ENCODE results near the gene ATP8A2.

DNA sequence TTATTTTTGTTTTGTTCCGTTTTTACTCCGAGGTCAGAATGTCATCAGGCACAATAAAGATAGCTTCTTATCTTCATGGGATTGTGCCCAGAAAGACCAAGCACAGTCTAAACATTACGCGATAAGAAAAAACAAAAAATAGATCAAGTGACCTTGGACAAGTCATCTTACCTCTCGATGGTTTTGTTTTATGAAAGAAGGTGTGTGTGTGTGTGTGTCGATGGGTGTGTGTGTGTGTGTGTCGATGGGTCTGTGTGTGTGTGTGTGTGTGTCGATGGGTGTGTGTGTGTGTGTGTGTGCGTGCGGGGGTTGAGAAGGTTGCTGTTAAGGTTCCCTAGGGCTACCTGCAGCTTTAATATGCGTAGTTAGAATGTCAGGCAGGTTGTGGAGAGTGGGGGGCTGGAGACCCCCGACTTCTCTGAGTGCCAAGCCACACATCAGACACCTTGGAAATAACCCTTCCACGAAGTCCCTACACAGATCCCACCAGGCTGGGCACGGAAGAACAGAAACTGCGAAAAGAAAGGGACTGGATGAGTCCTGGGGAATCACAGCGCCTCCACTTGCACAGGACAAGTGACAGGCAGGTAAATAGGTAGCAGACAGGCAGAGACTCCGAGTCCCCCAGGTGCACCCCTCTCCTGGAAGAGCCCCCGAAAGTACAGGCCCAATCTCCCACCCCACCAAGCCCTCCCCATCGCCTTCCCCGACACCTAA lies 458 bp upstream of the ATP8A2 start:
- TF ChIP-seq CTCF (conservative IDR thresholded peaks at IDR 0.05; ENCODE audit: low read length) (no peak), EZH2phosphoT487 (IDR thresholded peaks at IDR 0.05; ENCODE audit: borderline replicate concordance, low read depth, low read length) (no peak)

Data from OCI-LY7 (cell line).